Measurements from ENCODE around the gene SLC9A3. TPM values are rescaled to one million over a fixed set of nuclear protein-coding genes. Genes with fewer than 3 reads are reported as not detected.
"Not testable (repeated sequence)": the region's sequence is repeated elsewhere in the genome, so short reads cannot be mapped to it uniquely, and the experiment has no call there.

SLC9A3 gene
- polyA plus RNA-seq, 3 donors: 0.45 to 3.1 (median 1.5) TPM

DNA sequence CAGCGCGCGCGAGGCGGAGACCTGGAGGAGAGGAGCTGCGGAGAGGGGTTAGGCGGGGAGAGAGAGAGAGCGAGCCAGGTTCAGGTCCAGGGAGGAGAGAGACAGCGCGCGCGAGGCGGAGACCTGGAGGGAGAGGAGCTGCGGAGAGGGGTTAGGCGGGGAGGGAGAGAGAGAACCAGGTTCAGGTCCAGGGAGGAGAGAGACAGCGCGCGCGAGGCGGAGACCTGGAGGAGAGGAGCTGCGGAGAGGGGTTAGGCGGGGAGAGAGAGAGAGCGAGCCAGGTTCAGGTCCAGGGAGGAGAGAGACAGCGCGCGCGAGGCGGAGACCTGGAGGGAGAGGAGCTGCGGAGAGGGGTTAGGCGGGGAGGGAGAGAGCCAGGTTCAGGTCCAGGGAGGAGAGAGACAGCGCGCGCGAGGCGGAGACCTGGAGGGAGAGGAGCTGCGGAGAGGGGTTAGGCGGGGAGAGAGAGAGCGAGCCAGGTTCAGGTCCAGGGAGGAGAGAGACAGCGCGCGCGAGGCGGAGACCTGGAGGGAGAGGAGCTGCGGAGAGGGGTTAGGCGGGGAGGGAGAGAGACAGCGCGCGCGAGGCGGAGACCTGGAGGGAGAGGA is 49.9 kb downstream of the SLC9A3 start:
- not testable (repeated sequence) for H3K27ac ChIP-seq (ENCODE audit: low read depth, low read length)
- 0 to 2% (median 1%) methylated on average over 7 to 13 of the region's 50 CpGs for WGBS, 3 donors

DNA sequence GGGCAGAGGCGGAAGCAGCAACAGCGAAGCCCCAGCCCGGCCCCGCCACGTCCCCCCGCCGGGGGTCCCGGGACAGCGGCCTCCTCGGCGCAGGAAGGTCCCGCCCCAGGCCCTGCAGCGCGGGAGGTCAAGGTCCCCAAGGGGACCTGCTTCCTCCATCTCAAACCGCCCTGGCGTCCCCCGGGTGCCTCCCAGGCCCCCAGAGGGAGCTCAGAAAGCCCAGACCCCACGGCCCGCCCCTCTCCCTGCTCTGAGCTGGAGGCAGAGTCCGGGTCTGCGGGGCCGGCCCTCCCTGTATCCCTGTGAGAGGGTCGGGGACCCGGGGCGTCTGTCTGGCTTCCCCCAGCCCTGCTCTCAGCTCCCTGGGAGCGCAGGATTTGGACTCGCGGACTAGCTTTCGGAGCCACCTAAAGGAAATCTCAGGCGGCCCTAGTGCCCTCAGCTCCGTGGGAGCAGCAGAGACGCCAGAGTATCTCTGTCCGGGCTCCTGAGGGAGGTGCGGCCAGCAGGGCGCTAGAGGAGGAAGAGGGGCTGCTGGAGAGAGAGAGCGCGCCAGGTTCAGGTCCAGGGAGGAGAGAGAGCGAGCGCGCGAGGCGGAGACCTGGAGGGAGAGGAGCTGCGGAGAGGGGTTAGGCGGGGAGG is 50.6 kb downstream of the SLC9A3 start:
- no peak overlapping the region for H3K27ac ChIP-seq (ENCODE audit: low read depth, low read length)
- 0 to 1% (median 0%) methylated on average over 34 to 44 of the region's 44 CpGs for WGBS, 3 donors

DNA sequence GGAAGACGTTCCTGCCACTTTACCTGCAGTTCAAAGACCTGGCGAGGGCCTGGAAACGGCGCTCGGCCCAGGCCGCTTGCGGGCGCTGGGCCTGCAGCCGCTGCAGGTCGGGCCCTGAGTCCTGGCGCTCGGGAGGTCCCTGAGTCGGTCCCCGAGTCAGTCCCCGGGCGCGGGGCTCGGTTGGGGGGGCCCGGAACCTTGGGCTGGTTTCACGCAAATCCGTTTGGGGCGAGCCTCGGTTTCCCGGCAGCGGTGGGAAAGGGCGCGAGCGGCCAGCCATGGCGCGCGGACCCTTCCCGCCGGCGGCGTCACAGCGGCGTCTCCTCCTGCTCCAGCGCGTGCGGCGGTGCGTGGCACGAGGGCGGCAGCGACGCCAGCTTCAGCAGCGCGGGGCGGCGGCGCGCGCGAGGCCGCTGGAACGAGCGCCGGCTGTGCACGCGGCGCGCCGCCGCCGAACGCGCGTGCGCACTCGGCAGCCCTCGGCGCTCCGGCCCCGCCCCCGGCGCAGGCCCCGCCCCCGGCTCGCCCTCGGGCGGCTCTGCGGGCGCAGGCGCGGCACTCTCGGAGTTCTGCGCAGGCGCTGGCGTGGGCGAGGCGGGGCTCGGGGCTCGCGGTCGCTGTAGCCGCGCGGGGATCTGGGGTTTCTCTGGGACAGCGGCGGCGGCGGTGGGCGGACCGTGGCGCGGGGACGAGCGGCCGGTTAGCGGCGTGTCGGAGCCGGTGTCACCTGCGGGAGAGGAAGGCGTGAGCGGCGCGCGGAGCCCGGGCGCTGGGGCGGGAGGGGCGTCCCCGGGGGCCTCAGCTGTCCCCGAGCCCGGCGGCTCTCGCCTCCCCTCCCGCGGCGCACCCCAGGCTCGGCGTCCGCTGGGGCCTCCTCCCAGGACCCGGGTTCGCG is 51.3 kb downstream of the SLC9A3 start:
- WGBS, 3 donors: 0 to 1% (median 1%) methylated on average over 87 to 137 of the region's 137 CpGs
- H3K27ac ChIP-seq (ENCODE audit: low read depth, low read length): no peak overlapping the region

DNA sequence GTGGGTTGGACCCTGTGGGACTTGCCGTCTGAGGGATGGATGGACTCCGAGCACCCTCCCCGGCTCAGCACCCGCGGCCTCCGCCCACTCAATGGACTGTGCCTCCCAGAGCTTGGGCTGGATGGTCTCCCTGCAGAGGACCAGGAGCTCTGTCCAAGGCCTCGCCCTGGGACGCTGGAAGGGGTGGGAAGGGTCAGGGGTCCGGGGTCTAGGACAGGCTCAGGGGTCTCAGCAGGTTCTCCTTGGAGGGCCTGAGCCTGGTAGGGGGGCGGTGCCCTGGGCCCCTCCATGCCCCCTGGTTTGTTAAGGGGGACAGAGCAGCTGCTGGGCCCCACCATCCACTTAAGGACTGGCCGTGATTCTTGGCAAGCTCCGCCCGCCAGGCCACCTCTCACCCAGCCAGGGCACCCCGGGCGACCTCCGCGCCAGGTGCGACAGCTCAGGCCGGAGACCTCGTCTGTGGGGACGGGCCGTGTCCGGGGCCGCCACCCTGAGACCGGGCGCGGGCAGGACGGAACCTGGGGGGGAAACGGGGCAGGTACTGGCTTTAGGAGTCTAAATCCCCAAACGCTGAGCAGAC is 52.1 kb downstream of the SLC9A3 start:
- 10 to 18% (median 12%) methylated on average over 28 to 30 of the region's 30 CpGs for whole genome bisulfite sequencing, 3 donors
- no peak overlapping the region for H3K27ac ChIP-seq (ENCODE audit: low read depth, low read length)

DNA sequence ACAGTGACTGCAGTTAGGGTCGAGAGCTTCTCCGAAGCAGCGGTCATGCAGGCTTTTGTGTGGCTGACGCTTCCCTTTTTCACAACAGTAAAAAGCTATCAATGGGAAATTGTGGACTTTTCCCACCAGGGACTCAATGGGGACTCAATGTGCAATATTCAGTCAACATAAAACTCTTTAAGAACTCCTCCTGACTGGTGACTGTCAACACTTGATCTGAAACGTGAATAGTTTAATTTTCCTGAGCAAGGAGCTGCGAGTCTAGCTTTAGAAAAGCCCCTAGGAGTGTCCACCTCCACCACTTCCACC is 52.5 kb downstream of the SLC9A3 start:
- H3K27ac ChIP-seq (ENCODE audit: low read depth, low read length): no peak overlapping the region
- WGBS, 3 donors: 71 to 79% (median 74%) methylated on average over 6 of the region's 6 CpGs

DNA sequence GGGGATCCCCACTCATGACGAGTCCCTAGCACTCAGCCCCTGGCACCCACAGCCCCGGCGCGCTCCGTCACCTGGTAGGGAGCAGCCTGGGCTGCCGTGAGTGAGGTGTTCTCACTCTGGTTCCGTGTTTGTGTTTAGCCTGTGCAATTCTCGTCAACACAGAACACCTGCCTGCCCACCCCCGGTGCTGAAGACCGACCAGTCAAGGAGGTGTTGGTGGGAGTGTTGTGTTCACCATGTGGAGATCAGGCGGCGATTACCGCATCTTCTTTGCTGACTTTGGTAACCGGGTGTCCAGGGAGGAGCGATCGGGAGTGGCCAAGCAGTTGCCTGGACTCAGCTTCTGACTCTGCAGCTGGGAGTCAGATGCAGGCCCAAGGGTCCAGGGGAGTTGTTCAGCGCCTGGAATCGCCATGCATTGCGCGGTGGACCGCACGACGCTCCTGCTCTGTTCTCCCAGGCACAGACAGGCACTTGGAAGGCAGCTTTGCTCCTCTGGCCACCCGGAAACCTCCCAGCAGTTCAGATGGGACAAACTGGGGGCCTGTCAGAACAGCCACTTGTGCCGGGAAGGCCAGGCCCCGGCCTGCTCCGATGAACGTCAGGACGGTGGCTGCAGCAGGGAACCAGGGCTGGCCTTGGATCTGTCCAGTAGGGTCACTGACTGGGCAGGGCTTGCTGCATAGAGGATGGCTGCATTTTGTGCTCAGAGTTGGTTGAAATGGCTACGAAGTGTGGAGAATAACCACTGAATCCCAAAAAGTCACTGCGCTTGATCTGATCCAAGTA is 53.1 kb downstream of the SLC9A3 start:
- 85 to 91% (median 87%) methylated on average over 31 of the region's 31 CpGs for WGBS, 3 donors

DNA sequence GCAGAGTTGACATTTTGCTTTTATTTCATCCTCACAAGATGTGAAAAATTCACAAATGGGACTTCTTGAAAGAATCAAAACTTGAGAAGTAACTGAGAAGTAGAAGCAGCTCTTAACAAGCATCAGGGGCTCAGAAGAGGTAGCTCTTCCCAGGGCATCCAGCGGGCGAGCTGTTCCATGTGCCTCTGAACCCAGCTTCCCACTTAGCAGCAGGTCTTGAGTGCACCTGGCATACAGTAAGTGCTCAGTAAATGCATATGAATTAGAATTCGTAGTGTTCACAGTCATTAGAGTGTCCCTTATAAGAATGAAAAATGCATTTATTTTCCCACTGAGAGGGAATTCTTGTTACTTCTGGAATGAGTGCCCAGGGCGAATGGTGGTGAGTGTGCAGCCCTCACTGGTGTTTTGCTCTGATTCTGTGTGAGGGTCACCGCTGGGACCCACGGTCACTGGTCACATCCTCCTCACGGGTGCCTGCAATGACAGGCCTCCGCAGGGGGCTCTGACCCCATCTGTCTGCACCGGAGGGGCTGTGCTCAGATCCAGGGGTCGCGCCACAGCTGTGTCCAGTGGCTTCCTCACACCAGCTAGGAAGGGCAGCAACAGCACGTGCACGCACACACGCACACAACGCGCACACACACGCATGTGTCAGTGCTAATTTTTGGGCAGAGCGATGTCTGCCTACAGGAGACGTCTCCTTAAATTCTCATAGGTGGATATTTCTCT is 54.3 kb downstream of the SLC9A3 start:
- 89 to 91% (median 91%) methylated on average over 19 of the region's 19 CpGs for WGBS, 3 donors
- no peak overlapping the region for H3K27ac ChIP-seq (ENCODE audit: low read depth, low read length)

More for the DNA sequence above, 53.1 kb downstream of the SLC9A3 start:
- H3K27ac ChIP-seq (ENCODE audit: low read depth, low read length): no peak overlapping the region

DNA sequence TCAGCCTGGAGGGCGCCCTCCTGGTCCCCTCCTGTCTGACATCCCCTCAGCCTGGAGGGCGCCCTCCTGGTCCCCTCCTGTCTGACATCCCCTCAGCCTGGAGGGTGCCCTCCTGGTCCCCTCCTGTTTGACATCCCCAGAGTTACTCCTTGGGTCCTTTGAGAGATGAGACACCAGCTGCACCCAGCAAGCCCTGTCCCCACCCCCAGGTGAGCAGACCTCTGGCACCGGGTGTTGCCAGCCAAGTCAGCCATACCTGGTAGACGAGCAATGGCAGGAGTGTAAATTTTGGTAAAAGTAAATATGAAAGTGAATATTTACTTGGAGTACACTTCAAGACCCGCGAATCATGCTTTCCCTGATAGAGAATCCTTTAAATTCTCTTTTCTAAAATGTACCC is 55.8 kb downstream of the SLC9A3 start:
- 94 to 95% (median 95%) methylated on average over 5 of the region's 6 CpGs for WGBS, 3 donors

DNA sequence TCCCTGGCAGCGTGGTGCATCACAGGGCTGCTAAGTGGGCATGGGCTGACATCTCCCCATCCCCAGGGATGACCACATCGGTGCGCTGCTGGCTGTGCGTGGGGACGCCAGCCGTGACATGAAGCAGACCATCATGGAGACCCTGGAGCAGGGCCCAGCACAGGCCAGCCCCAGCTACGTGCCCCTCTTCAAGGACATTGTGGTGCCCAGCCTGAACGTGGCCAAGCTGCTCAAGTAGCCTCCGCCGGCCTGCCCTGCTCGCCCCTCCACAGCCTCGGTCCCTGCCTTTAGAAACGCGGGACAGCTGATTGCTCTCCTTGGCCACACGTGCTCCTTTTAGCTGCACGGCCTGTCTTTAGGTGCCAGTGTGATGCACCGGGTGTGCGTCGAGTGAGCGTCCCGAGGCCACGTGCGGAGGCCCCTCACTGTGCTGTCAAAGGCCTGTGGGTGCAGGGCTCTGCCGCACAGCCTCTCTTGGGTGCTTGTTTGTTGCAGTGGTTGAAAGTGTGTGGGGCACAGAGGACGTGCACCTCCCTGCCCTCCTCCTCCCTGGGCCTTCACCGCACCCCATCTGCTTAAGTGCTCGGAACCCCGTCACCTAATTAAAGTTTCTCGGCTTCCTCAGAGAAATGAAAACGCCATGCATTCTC is 57.5 kb downstream of the SLC9A3 start:
- WGBS, 3 donors: 92 to 95% (median 94%) methylated on average over 30 of the region's 30 CpGs
- H3K27ac ChIP-seq (ENCODE audit: low read depth, low read length): no peak overlapping the region

More for the DNA sequence above, 55.8 kb downstream of the SLC9A3 start:
- H3K27ac ChIP-seq (ENCODE audit: low read depth, low read length): no peak overlapping the region

DNA sequence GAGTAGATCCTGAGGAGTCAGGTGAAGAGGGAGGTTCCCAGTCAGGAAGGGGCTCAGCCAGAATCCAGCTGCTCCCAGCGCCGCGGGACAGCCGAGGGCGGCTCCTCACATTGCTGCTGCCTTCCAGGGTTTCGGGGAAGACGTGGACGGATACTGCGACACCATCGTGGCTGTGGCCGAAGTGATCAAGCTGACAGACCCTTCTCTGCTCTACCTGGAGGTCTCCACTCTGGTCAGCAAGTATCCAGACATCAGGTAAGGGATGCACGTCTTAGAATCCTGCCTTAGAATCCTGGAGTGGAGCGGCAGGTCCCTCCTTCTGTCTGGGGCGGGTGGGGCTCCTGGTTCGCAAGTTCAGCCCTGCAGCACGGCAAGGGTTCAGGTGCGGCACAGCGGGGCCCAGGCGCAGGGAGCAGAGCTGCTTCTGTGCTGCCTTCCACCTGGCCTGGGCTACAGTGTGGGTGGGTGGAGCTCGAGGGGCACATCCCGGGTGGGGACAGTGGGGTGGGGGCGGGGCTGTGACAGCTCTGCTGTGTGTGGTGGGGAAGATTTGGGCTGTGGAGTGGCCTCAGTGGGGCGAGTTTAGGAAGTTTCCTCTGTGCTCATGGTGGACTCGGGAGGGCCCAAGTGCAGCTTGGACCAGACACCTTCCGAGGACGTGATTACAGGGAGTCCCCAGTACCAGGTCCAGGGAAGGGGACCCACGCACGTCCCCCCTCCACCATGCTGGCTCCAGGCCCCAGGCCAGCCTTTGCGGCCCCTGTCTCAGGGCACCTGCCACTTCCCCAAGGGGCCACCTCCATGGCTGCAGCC is 58.5 kb downstream of the SLC9A3 start:
- no peak overlapping the region for H3K27ac ChIP-seq (ENCODE audit: low read depth, low read length)
- WGBS, 3 donors: 85 to 92% (median 88%) methylated on average over 28 to 29 of the region's 29 CpGs

DNA sequence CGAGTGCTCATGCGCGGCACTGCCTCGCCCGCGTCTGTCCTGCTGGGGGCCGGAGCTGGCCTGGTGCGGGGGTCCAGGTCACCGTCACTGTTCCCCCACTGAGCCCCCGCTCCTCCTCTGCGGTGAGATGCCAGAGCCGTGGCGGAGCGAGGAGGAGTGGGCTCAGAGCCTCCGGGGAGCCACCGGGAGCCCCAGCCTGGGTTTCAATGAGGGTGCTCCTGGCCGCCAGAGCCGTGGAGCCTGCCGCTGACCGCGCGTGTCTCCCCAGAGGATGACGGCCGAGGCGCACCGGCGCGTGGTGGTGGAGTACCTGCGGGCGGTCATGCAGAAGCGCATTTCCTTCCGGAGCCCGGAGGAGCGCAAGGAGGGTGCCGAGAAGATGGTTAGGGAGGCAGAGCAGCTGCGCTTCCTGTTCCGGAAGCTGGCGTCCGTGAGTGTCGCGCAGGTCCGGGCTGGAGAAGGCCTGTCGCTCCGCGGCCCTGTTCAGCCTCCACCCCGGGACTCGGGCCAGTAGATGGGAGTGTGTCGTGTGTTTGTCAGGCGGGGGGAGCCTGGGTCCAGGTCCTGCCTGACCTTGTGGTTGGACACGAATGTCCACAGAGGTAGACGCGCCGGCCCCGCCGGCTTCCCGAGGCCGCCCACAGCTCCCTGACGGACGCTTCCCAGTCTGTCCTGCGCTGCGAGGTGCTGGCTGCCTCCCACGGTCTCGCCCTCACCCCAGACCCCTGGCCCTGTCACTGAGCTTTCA is 59.2 kb downstream of the SLC9A3 start:
- no peak overlapping the region for H3K27ac ChIP-seq (ENCODE audit: low read depth, low read length)
- WGBS, 3 donors: 94 to 95% (median 95%) methylated on average over 61 to 63 of the region's 63 CpGs

DNA sequence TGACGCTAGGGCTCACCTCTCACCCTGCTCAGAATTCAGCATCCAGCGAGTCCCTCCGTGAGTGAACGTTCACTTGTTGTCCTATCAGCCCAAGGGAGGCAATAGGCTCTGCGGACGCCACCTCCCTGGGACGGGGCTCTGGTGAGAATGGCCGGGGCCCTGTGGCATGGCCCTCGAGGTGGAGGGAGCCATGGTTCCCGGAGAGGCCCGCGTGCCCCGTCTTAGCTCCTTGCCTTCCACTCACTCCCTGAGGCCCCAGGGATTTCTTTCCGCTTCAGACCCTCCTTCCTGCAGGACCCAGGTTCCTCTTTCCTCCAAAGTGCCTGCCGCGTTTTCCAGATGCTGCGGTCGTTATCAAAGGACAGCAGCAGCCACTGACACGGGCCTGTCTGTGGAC is 59.8 kb downstream of the SLC9A3 start:
- H3K27ac ChIP-seq (ENCODE audit: low read depth, low read length): no peak overlapping the region
- WGBS, 3 donors: 90 to 94% (median 93%) methylated on average over 19 of the region's 19 CpGs

DNA sequence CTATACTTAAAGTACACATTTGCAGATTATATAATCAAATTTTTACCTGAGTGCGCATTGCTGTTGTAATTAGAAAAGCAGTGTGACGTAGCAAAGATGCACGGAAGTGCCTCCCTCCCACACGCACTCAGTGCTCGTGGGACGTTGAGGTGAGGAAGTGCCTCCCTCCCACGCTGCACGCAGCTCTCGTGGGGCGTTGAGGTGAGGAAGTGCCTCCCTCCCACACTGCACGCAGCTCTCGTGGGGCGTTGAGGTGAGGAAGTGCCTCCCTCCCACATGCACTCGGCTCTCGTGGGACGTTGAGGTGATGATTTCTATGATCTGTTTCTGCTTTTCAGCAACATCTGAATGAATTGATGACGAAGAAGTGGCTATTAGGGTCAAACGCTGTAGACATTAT is 60.3 kb downstream of the SLC9A3 start:
- WGBS, 3 donors: 56 to 74% (median 73%) methylated on average over 18 of the region's 18 CpGs
- H3K27ac ChIP-seq (ENCODE audit: low read depth, low read length): no peak overlapping the region

DNA sequence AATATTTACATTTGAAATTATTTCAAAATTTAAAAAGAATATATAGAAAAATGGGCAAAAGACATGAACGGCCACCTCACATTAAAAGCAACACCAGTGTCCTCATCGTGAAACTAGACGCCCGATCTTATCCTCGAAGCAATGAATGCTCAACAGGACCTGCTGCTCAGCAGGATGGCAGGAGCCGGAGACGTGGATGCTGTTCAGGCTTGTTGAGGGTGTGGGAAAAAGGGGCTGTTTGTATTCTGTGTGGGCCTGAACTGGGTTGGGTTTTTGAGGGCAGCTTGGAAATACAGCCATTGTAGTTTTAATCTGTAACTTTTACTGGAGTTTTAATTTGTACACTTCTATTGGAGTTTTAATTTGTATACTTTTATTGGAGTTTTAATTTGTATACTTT is 60.9 kb downstream of the SLC9A3 start:
- WGBS, 3 donors: 78 to 83% (median 82%) methylated on average over 7 of the region's 7 CpGs
- no peak overlapping the region for H3K27ac ChIP-seq (ENCODE audit: low read depth, low read length)

DNA sequence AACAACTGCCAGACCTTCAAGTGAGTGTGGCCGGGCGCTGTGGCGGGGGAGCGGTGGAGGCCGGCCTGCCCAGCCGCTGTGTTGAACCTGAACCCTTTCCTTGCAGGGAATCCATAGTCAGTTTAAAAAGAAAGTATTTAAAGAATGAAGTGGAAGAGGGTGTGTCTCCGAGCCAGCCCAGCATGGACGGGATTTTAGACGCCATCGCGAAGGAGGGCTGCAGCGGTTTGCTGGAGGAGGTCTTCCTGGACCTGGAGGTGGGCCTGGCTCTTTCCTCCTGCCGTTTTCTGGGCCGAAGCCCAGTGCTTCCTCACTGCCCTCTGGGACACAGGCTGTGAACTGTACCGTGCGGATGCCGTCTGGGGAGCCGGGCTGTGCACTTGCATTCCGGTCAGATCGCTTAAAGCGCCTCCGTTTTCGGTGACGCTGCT is 62.2 kb downstream of the SLC9A3 start:
- no peak overlapping the region for H3K27ac ChIP-seq (ENCODE audit: low read depth, low read length)
- 92 to 96% (median 95%) methylated on average over 24 of the region's 24 CpGs for WGBS, 3 donors

DNA sequence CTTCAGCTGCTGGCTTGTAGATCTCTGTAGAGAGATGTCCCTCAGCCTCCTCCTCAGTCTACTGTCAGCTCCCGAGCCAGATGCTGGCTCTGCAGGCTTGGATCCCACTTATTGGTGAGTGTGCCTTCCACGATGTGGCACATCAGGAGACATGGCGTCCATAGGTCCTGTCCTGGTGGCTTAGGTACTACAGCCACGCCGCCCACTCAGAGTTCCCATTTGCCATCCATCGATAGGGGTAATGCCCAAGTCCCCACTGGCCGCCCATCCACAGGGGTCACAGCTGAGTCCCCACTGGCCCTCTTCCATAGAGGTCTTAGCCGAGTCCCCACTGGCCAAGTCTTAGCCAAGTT is 64.0 kb downstream of the SLC9A3 start:
- no peak overlapping the region for H3K27ac ChIP-seq (ENCODE audit: low read depth, low read length)
- WGBS, 3 donors: 99 to 100% (median 100%) methylated on average over 8 of the region's 8 CpGs

All from adipose tissue (tissue), 3 donors.